Heart left ventricle (tissue), 16 donors: Measurements from ENCODE around the gene SEL1L. TPM values are rescaled to one million over a fixed set of nuclear protein-coding genes. Genes with fewer than 3 reads are reported as not detected.
"Not testable (repeated sequence)": the region's sequence is repeated elsewhere in the genome, so short reads cannot be mapped to it uniquely, and the experiment has no call there.

Experiments used
- ATAC-seq, 4 donors: fragments of 200-7000 bp; cut with Tn5 transposase; one replicate each; pipeline ENCODE4 v1.9.1; 2020 to 2022; ENCODE audit warnings: moderate library complexity in 4 of 4, mild to moderate bottlenecking in 3 of 4, moderate number of reproducible peaks in 1 of 4
- DNase-seq, 5 donors: peaks; one replicate each; pipeline ENCODE4 v3.0.0-alpha.2; 2020
- H3K27ac ChIP-seq, 12 donors: fragments of 200-600 bp; sonication (generic) in 4 of 12; one replicate each; pipeline versions ENCODE4 v1.5.0 to v1.8.0; 2016 to 2022; ENCODE audit warnings: mild to moderate bottlenecking in 2 of 12
- H3K27me3 ChIP-seq, 9 donors: fragments of 200-600 bp; sonication (generic) in 2 of 9; one replicate each; pipeline versions ENCODE4 v1.5.1 to v1.8.0; 2016 to 2022; ENCODE audit warnings: mild to moderate bottlenecking in 3 of 9
- H3K36me3 ChIP-seq, 9 donors: fragments of 200-600 bp; sonication (generic) in 2 of 9; one replicate each; pipeline versions ENCODE4 v1.5.0 to v1.8.0; 2018 to 2022; ENCODE audit warnings: mild to moderate bottlenecking in 2 of 9
- H3K4me1 ChIP-seq, 12 donors: fragments of 200-600 bp; sonication (generic) in 4 of 12; one replicate each; pipeline versions ENCODE4 v1.5.0 to v1.8.0; 2016 to 2022; ENCODE audit warnings: mild to moderate bottlenecking in 3 of 12
- H3K4me3 ChIP-seq, 12 donors: fragments of 200-600 bp; sonication (generic) in 4 of 12; one replicate each; pipeline versions ENCODE4 v1.5.0 to v1.8.0; 2017 to 2022; ENCODE audit warnings: mild to moderate bottlenecking in 9 of 12, moderate library complexity in 4 of 12
- H3K9me3 ChIP-seq, 12 donors: fragments of 200-600 bp; sonication (generic) in 4 of 12; one replicate each; pipeline versions ENCODE4 v1.5.0 to v1.8.0; 2016 to 2022; ENCODE audit warnings: mild to moderate bottlenecking in 1 of 12
- POLR2A ChIP-seq, 2 donors: fragments of 450-650 bp; IDR thresholded peaks; one replicate each; pipeline ENCODE4 v1.6.1; 2017; ENCODE audit warnings: antibody characterized with exemption in 2 of 2, mild to moderate bottlenecking in 2 of 2, moderate library complexity in 2 of 2
- WGBS, 4 donors: extraction: QIAGEN DNeasy Blood & Tissue Kit in 2 of 4; methylation state at CpG; one replicate each; pipeline versions ENCODE4 v1.1.5 to v1.1.7; 2013 to 2018; 5-methylcytosine and 5-hydroxymethylcytosine counted together
- intact Hi-C, 10 donors: fragments of 100-400 bp; cut with DNase I; formaldehyde crosslinking; loops; one replicate each; pipeline versions ENCODE4 v1.11.1 to v1.14.2; 2022
- polyA plus RNA-seq, 2 donors: library from polyadenylated mRNA; stranded (reverse); fragments of 200-250 nt; gene quantifications; one replicate each; pipeline ENCODE4 v1.2.3, GENCODE V29; 2013
- total RNA-seq, 9 donors: library from RNA; depleted of rRNA in 2 of 9; stranded (reverse); fragments of >200 nt in 2 of 9; fragmentation: NEBNext Ultra II Directional in 3 of 9; extraction: Animal tissue kit (Norgen Biotek cat#: 25700) in 3 of 9; gene quantifications; one replicate each; pipeline versions ENCODE4 v1.1.0 to v1.2.4, GENCODE V29; 2016 to 2023
- TF ChIP-seq, protein P1 (sequence below), 12 donors: fragments of 200-600 bp; sonication (generic) in 4 of 12; IDR thresholded peaks; one replicate each; pipeline versions ENCODE4 v1.5.0 to v1.8.0; 2018 to 2022; ENCODE audit warnings: antibody characterized with exemption in 12 of 12, mild to moderate bottlenecking in 5 of 12
- donor health status: ischemic (EF 13 %, LVEDD 7.1; RV severe dilation, severe dysfunction).
- donor health status: healthy with polysubstance abuse.
- donor health status: DM: no; HTN: yes; CAD: no.
- donor health status: DM: no; HTN: no; CAD: no.
- donor health status: ischemic (EF 25% LVEDD 6.9; RV normal size, moderate dysfunction).
- donor health status: ischemic (EF 25% LVEDD 5.7; RV mildly dilated, moderate dysfunction).
- donor health status: healthy.
- donor health status: DM: yes; HTN: yes; CAD: no.
- donor health status: ischemic (EF 35%, LVEDD 5.7; RV mildly dilated, moderate dysfunction).
- donor health status: nonischemic (EF 11% LVEDD 7.7; RV severe dilation, severe dysfunction).
- donor health status: DM: yes; HTN: yes; CAD: no.
- donor health status: PGD.
- donor health status: ischemic (EF 29% LVEDD 5.4; RV normal size, mild dysfunction).
- donor health status: nonischemic (EF 23%, LVEDD 6.1; RV moderate dilation, normal function).

SEL1L gene
- total and polyA plus RNA-seq, 11 donors: 9.4 to 86.5 (median 57.1) TPM

DNA sequence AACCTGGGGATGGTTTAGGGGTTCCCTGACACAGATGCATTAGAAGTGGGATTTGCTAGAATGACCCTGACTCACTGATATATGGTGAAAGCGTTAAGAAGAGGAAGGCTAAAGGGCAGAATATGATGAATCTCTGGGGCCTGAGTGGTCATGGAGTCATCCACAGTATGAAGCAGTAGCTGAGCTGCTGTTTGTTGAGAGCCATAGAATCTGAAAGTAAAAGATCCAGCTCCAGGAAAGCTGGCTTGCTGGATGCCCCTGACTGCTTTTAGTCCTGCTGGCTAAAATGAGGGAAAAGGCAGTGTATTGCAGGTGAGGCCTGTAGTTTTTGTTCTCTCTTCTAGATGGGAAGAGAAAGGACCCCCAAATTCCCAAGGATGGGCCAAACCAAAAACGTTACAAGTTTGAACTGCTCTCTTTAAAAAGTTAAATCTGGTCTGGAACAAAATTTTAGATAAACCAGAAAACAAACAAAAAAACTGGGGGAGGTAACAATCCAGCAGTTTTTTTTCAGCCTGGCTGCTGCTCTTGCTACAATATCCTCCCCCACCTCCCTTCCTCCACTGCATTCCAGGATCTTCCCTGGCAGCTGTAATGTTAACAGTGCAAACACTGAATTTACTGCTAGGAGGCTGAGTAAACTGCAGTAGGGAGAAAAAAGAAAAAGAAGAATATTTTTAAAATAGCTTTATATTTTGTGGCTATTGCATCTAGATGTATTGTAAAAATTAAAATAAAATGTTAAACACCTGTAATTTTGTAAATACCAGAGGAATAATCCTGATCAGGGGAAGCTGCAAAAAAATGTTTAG lies 16.5 kb downstream of the SEL1L start:
- H3K27ac ChIP-seq: peak overlapping the region in 9 of 12 donors; percentile 1 to 78 (median 38)
- peaks cover 0 to 58% (median 37%) of the 10 kb centered on the region in 12 donors for H3K4me1 ChIP-seq
- DNase-seq (peak in 1 of 5 donors; percentile 12), ATAC-seq (peak in 3 of 4 donors; percentile 58 to 76 (median 66))
- intact Hi-C loops: no loop called here
- H3K9me3 ChIP-seq: peaks cover 0 to 12% (median 0%) of the 10 kb centered on the region in 12 donors
- WGBS, 4 donors: 31 to 52% (median 44%) methylated on average over 2 of the region's 2 CpGs
- TF ChIP-seq POLR2A (IDR thresholded peaks at IDR 0.05): no peak
- TF ChIP-seq, protein P1, sequence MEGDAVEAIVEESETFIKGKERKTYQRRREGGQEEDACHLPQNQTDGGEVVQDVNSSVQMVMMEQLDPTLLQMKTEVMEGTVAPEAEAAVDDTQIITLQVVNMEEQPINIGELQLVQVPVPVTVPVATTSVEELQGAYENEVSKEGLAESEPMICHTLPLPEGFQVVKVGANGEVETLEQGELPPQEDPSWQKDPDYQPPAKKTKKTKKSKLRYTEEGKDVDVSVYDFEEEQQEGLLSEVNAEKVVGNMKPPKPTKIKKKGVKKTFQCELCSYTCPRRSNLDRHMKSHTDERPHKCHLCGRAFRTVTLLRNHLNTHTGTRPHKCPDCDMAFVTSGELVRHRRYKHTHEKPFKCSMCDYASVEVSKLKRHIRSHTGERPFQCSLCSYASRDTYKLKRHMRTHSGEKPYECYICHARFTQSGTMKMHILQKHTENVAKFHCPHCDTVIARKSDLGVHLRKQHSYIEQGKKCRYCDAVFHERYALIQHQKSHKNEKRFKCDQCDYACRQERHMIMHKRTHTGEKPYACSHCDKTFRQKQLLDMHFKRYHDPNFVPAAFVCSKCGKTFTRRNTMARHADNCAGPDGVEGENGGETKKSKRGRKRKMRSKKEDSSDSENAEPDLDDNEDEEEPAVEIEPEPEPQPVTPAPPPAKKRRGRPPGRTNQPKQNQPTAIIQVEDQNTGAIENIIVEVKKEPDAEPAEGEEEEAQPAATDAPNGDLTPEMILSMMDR (IDR thresholded peaks at IDR 0.05): no peak
- no peaks in the 10 kb centered on the region for H3K27me3 ChIP-seq
- H3K4me3 ChIP-seq: no peak overlapping the region
- peaks cover 0 to 60% (median 43%) of the 10 kb centered on the region in 9 donors for H3K36me3 ChIP-seq

DNA sequence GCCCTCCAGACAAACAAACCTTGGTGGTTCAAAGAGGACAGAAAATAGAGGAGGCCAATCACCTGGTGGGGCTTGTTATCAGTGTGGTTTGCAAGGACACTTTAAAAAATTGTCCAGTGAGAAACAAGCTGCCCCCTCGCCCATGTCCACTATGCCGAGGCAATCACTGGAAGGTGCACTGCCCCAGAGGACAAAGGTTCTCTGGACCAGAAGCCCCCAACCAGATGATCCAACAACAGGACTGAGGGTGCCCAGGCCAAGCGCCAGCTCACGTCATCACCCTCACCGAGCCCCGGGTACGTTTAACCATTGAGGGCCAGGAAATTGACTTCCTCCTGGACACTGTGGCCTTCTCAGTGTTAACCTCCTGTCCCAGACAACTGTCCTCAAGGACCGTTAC lies 17.7 kb downstream of the SEL1L start:
- WGBS, 4 donors: 73 to 79% (median 75%) methylated on average over 8 of the region's 8 CpGs
- ATAC-seq, intact Hi-C loops, H3K27ac ChIP-seq, DNase-seq, H3K27me3 ChIP-seq, H3K4me3 ChIP-seq: not testable (repeated sequence)
- Histone ChIP-seq H3K4me1 (peaks cover under 1 to 63% (median 44%) of the 10 kb centered on the region in 12 donors), H3K36me3 (peaks cover 0 to 55% (median 31%) of the 10 kb centered on the region in 9 donors), H3K9me3 (peaks cover 0 to 12% (median 0%) of the 10 kb centered on the region in 12 donors)

DNA sequence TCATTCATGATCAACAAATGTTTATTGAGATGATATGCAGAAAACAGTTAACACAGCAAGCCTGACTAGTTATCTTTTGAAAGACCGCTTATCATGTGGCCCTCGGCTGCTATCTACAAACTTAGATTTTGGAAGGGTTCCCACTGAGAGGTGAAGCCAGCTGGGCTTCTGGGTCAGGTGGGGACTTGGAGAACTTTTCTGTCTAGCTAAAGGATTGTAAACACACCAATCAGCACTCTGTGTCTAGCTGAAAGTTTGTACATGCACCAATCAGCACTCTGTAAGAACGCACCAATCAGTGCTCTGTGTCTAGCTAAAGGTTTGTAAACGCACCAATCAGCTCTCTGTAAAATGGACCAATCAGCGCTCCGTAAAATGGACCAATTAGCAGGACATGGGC lies 20.8 kb downstream of the SEL1L start:
- 74 to 86% (median 82%) methylated on average over 6 of the region's 6 CpGs for WGBS, 4 donors
- H3K27me3 ChIP-seq, intact Hi-C loops, DNase-seq, ATAC-seq, H3K27ac ChIP-seq, H3K4me3 ChIP-seq: not testable (repeated sequence)
- peaks cover 0 to 12% (median 0%) of the 10 kb centered on the region in 12 donors for H3K9me3 ChIP-seq
- peaks cover 6 to 55% (median 35%) of the 10 kb centered on the region in 12 donors for H3K4me1 ChIP-seq
- H3K36me3 ChIP-seq: peaks cover 0 to 51% (median 29%) of the 10 kb centered on the region in 9 donors

DNA sequence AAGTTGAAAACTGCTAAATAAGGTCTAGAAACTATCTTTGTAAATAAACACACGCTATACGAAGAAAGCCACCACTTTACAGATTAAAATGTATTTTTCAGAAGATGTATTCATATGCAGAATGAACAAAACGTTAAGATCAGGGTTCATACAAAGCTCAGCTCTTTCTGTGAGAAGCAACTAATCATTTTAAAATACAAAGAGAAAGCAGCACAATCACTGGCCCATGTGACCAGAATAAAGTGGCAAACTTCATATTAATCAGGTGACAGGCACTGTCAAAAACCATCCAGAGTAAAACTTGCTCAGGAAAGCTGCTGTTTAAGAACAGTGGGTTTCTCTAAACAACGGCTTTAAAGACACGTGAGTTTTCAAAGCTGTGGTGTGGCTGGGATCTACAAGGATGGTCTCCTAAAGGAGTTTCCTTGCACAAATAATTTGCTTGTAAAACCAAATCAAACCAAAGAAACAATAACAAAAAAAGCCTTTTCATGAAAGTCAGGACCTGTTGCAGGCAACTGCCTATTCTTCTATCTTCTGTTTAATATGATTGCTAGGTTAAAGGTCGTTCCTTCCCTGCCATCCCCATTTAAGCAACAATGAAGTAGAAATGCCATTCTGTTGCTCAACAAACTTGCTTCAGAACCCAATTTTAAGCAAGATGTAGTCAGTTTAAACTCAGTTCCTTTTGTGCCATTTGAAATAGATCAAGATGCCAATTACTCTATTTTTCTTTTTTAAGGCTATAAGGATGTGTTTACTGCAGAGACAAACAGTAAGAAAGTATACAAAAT lies 22.3 kb downstream of the SEL1L start:
- Histone ChIP-seq H3K27ac (peak overlapping the region in 2 of 12 donors; percentile 7 to 9), H3K4me3 (no peak overlapping the region), H3K27me3 (no peaks in the 10 kb centered on the region), H3K36me3 (peaks cover 0 to 52% (median 33%) of the 10 kb centered on the region in 9 donors), H3K9me3 (peaks cover 0 to 12% (median 0%) of the 10 kb centered on the region in 12 donors), H3K4me1 (peaks cover 6 to 42% (median 23%) of the 10 kb centered on the region in 12 donors)
- no peak for TF ChIP-seq POLR2A (IDR thresholded peaks at IDR 0.05)
- 78 to 81% (median 79%) methylated on average over 6 of the region's 6 CpGs for WGBS, 4 donors
- no peak for DNase-seq
- intact Hi-C loops: no loop called here
- peak in 1 of 4 donors; percentile 20 for ATAC-seq

DNA sequence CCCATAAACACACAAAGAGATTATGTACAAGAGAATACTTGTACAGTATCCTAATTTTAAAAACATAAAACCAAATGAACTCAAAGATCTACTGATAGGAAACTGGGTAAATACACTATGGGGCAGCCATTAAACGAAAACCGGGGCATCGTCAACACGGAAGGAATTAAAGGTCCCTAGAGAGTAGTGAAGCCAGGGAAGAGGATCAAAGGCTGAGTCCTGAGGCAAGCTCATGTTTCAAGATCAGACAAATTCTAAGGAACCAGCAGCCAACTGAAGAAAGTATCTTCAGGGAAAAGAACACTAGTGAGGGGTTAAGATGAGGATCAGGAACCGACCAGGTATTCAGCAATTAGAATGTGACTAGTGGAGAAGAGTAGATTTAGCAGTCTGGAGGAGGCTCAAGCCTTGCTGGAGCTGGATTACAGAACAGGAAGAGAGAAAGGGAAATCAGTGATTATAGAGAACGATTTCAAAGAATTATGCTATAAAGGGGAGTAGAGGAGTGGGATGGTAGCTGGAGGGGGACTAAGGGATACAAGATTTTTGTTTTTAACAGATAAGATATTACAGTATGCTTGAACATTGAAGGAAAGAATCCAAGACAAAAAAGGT lies 23.7 kb downstream of the SEL1L start:
- Histone ChIP-seq H3K27me3 (no peaks in the 10 kb centered on the region), H3K4me1 (peaks cover 6 to 42% (median 23%) of the 10 kb centered on the region in 12 donors), H3K27ac (peak overlapping the region in 6 of 12 donors; percentile 5 to 54 (median 29)), H3K9me3 (peaks cover 0 to 12% (median 0%) of the 10 kb centered on the region in 12 donors), H3K4me3 (no peak overlapping the region), H3K36me3 (peaks cover 0 to 64% (median 39%) of the 10 kb centered on the region in 9 donors)
- peak in 2 of 4 donors; percentile 39 to 46 for ATAC-seq
- WGBS, 4 donors: 33 to 50% (median 40%) methylated on average over 6 of the region's 6 CpGs
- no peak for TF ChIP-seq POLR2A (IDR thresholded peaks at IDR 0.05)
- TF ChIP-seq, protein P1 (IDR thresholded peaks at IDR 0.05): no peak
- intact Hi-C loops: no loop called here
- no peak for DNase-seq
